ENCODE data around the gene SNRPE. TPM values are rescaled to one million over a fixed set of nuclear protein-coding genes. Genes with fewer than 3 reads are reported as not detected.
"Not testable (repeated sequence)": the region's sequence is repeated elsewhere in the genome, so short reads cannot be mapped to it uniquely, and the experiment has no call there.

The SNRPE gene
- total RNA-seq, 1 experiment from 2014 or later = 224 TPM

DNA sequence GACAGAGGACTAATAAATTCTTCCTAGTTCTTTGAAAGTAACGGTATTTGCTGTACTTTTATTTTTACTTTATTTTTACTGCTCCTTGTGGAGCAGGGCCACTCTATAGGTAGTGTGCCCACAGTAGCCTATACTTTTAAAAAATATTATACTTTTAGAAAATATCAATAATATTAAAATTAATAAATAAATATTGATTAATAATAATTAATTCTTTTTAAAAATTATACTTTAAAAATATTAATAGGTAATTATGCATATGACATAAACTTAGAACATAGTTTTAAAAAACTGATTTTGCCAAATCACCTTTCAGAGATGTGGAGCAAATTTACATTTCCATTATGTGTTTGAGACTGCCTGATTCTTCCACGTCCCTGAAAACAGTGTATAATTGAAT is 35.2 kb upstream of the SNRPE start:
- Mint-ChIP-seq H3K4me3 (ENCODE audit: low read depth, unreplicated experiment) (no peak overlapping the region), H3K36me3 (ENCODE audit: insufficient read depth, unreplicated experiment) (peaks cover 84% of the 10 kb centered on the region), H3K27me3 (ENCODE audit: unreplicated experiment) (no peaks in the 10 kb centered on the region), H3K4me1 (ENCODE audit: low read depth, unreplicated experiment) (no peaks in the 10 kb centered on the region), H3K27ac (ENCODE audit: unreplicated experiment) (no peak overlapping the region), H3K9me3 (ENCODE audit: low read depth, unreplicated experiment) (no peaks in the 10 kb centered on the region)
- intact Hi-C loops (cut with micrococcal nuclease; ENCODE audit: unreplicated experiment) = no loop called here
- no peak for DNase-seq
- no peak for TF ChIP-seq CTCF (IDR thresholded peaks at IDR 0.05; ENCODE audit: unreplicated experiment)
- no TSS peak for BruUV-seq (replicated peaks)
- CTCF ChIA-PET = no interaction called here

GRCh38 chr1:203828002-203828401 is 33.4 kb upstream of the SNRPE start:
- H3K36me3 Mint-ChIP-seq (ENCODE audit: insufficient read depth, unreplicated experiment) = peaks cover 81% of the 10 kb centered on the region
- no peak for TF ChIP-seq CTCF (IDR thresholded peaks at IDR 0.05; ENCODE audit: unreplicated experiment)
- CTCF ChIA-PET = no interaction called here
- DNase-seq = no peak
- no peaks in the 10 kb centered on the region for H3K27me3 Mint-ChIP-seq (ENCODE audit: unreplicated experiment)
- no peaks in the 10 kb centered on the region for H3K4me1 Mint-ChIP-seq (ENCODE audit: low read depth, unreplicated experiment)
- intact Hi-C loops (cut with micrococcal nuclease; ENCODE audit: unreplicated experiment) = no loop called here
- H3K27ac Mint-ChIP-seq (ENCODE audit: unreplicated experiment) = no peak overlapping the region
- no peaks in the 10 kb centered on the region for H3K9me3 Mint-ChIP-seq (ENCODE audit: low read depth, unreplicated experiment)
- BruUV-seq (replicated peaks) = no TSS peak
- no peak overlapping the region for H3K4me3 Mint-ChIP-seq (ENCODE audit: low read depth, unreplicated experiment)

DNA sequence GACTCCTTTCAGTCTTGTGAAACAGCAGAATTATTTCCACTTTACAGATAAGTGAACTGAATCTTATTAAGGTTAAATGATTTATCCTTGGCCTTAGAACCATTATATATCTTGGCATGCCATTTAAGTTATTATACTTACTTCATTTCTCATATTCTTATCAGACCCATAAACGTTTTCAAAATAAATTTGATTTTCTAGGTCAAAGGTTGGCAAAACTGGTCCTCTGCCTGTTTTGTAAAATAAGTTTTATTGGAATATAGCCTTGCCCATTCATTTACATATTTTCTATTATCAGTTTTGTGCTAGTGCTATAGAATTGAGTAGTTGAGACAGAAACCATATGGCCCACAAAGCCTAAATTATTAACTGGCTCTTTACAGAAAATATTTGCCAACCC is 32.9 kb upstream of the SNRPE start:
- Mint-ChIP-seq H3K27ac (ENCODE audit: unreplicated experiment) (no peak overlapping the region), H3K9me3 (ENCODE audit: low read depth, unreplicated experiment) (no peaks in the 10 kb centered on the region), H3K4me1 (ENCODE audit: low read depth, unreplicated experiment) (no peaks in the 10 kb centered on the region), H3K4me3 (ENCODE audit: low read depth, unreplicated experiment) (no peak overlapping the region), H3K27me3 (ENCODE audit: unreplicated experiment) (no peaks in the 10 kb centered on the region), H3K36me3 (ENCODE audit: insufficient read depth, unreplicated experiment) (peaks cover 85% of the 10 kb centered on the region)
- intact Hi-C loops (cut with micrococcal nuclease; ENCODE audit: unreplicated experiment) = no loop called here
- CTCF ChIA-PET = interaction anchor here (0.6 kb wide), 1 partner anchor 104 kb away, joined by 4 read pairs; no protein-coding TSS in a partner anchor
- TF ChIP-seq CTCF (IDR thresholded peaks at IDR 0.05; ENCODE audit: unreplicated experiment) = no peak
- no peak for DNase-seq
- BruUV-seq (replicated peaks) = no TSS peak

GRCh38 chr1:203829247-203829646 is 32.2 kb upstream of the SNRPE start:
- H3K9me3 Mint-ChIP-seq (ENCODE audit: low read depth, unreplicated experiment); DNase-seq; CTCF ChIA-PET; H3K4me3 Mint-ChIP-seq (ENCODE audit: low read depth, unreplicated experiment); H3K4me1 Mint-ChIP-seq (ENCODE audit: low read depth, unreplicated experiment); H3K27ac Mint-ChIP-seq (ENCODE audit: unreplicated experiment); H3K27me3 Mint-ChIP-seq (ENCODE audit: unreplicated experiment); BruUV-seq (replicated peaks); intact Hi-C loops (cut with micrococcal nuclease; ENCODE audit: unreplicated experiment): not testable (repeated sequence)
- H3K36me3 Mint-ChIP-seq (ENCODE audit: insufficient read depth, unreplicated experiment) = peaks cover 85% of the 10 kb centered on the region

- no peak for DNase-seq
- Mint-ChIP-seq H3K36me3 (ENCODE audit: insufficient read depth, unreplicated experiment) (peaks cover 85% of the 10 kb centered on the region), H3K27ac (ENCODE audit: unreplicated experiment) (no peak overlapping the region)
Measured at GRCh38 chr1:203835476-203835875, 25.9 kb upstream of the SNRPE start.

More at GRCh38 chr1:203835476-203835875, 25.9 kb upstream of the SNRPE start:
- intact Hi-C loops (cut with micrococcal nuclease; ENCODE audit: unreplicated experiment) = no loop called here
- H3K27me3 Mint-ChIP-seq (ENCODE audit: unreplicated experiment) = no peaks in the 10 kb centered on the region
- TF ChIP-seq CTCF (IDR thresholded peaks at IDR 0.05; ENCODE audit: unreplicated experiment) = no peak
- H3K4me3 Mint-ChIP-seq (ENCODE audit: low read depth, unreplicated experiment) = no peak overlapping the region
- CTCF ChIA-PET = no interaction called here
- no peaks in the 10 kb centered on the region for H3K4me1 Mint-ChIP-seq (ENCODE audit: low read depth, unreplicated experiment)
- H3K9me3 Mint-ChIP-seq (ENCODE audit: low read depth, unreplicated experiment) = no peaks in the 10 kb centered on the region
- BruUV-seq (replicated peaks) = no TSS peak
